ENCODE data around the gene ZFYVE9. TPM values are rescaled to one million over a fixed set of nuclear protein-coding genes. Genes with fewer than 3 reads are reported as not detected.
A peak's percentile ranks its signal among the peaks of the same experiment; 100 is the strongest.

ZFYVE9 gene
- total RNA-seq, 1 donor from 2014 or later, result 18.4 TPM

DNA sequence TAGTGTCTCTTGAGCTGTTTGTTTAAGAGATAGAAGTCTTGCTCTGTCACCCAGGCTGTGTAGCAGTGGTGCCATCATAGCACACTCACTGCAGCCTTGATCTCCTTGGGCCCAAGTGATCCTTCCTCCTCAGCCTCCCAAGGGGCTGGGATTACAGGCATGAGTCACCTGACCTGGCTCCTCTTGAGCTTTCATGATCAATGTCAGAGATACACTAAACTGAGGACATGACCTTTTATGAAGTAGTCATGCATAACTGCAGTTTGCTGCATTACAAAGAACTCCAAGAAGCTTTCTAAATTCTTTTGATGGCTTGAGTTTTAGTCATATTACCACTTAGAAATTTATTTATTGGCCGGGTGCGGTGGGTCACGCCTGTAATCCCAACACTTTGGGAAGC lies 146.4 kb downstream of the ZFYVE9 start:
- Histone ChIP-seq H3K36me3 (ENCODE audit: control insufficient read depth, insufficient read depth, low read length) (no peaks in the 10 kb centered on the region), H3K27me3 (ENCODE audit: control insufficient read depth, insufficient read depth, low read length) (no peaks in the 10 kb centered on the region), H3K4me3 (ENCODE audit: low read depth, low read length) (no peak overlapping the region)
- TF ChIP-seq, protein P1, sequence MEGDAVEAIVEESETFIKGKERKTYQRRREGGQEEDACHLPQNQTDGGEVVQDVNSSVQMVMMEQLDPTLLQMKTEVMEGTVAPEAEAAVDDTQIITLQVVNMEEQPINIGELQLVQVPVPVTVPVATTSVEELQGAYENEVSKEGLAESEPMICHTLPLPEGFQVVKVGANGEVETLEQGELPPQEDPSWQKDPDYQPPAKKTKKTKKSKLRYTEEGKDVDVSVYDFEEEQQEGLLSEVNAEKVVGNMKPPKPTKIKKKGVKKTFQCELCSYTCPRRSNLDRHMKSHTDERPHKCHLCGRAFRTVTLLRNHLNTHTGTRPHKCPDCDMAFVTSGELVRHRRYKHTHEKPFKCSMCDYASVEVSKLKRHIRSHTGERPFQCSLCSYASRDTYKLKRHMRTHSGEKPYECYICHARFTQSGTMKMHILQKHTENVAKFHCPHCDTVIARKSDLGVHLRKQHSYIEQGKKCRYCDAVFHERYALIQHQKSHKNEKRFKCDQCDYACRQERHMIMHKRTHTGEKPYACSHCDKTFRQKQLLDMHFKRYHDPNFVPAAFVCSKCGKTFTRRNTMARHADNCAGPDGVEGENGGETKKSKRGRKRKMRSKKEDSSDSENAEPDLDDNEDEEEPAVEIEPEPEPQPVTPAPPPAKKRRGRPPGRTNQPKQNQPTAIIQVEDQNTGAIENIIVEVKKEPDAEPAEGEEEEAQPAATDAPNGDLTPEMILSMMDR (IDR thresholded peaks at IDR 0.05; ENCODE audit: insufficient read depth, low read length, poor library complexity, severe bottlenecking), result no peak
- peak; percentile 2 for DNase-seq (ENCODE audit: low read depth)

- no peak for DNase-seq (ENCODE audit: low read depth)
- Histone ChIP-seq H3K4me3 (ENCODE audit: low read depth, low read length) (no peak overlapping the region), H3K27me3 (ENCODE audit: control insufficient read depth, insufficient read depth, low read length) (no peaks in the 10 kb centered on the region), H3K36me3 (ENCODE audit: control insufficient read depth, insufficient read depth, low read length) (no peaks in the 10 kb centered on the region)
- TF ChIP-seq, protein P1 (IDR thresholded peaks at IDR 0.05; ENCODE audit: insufficient read depth, low read length, poor library complexity, severe bottlenecking), result no peak
Observed at GRCh38 chr1:52294580-52294979, 152.7 kb downstream of the ZFYVE9 start.

DNA sequence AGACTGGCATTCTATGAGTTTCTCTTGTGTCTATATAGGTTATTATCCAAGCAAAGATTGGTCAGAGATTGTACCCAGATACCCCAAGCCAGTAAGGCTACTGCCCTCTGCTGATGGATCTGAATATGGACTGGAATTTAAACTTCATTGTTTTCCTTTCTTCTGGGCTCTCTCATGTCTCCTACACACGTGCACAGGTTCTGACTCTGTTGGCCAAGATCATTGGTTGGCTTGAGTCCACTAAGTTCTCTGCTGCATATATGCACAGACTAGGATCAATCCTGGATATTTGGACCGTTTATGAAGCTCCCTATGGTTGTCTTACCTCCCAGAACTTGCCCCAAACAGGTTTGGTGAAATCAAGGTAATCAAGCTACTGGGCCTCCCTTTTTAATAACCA lies 154.5 kb downstream of the ZFYVE9 start:
- TF ChIP-seq, protein P1 (IDR thresholded peaks at IDR 0.05; ENCODE audit: insufficient read depth, low read length, poor library complexity, severe bottlenecking), result peak; percentile 75
- no peaks in the 10 kb centered on the region for H3K36me3 ChIP-seq (ENCODE audit: control insufficient read depth, insufficient read depth, low read length)
- H3K27me3 ChIP-seq (ENCODE audit: control insufficient read depth, insufficient read depth, low read length), result no peaks in the 10 kb centered on the region
- H3K4me3 ChIP-seq (ENCODE audit: low read depth, low read length), result no peak overlapping the region
- peak; percentile 5 for DNase-seq (ENCODE audit: low read depth)

- DNase-seq (ENCODE audit: low read depth), result no peak
- Histone ChIP-seq H3K4me3 (ENCODE audit: low read depth, low read length) (no peak overlapping the region), H3K27me3 (ENCODE audit: control insufficient read depth, insufficient read depth, low read length) (no peaks in the 10 kb centered on the region), H3K36me3 (ENCODE audit: control insufficient read depth, insufficient read depth, low read length) (no peaks in the 10 kb centered on the region)
- TF ChIP-seq, protein P1 (IDR thresholded peaks at IDR 0.05; ENCODE audit: insufficient read depth, low read length, poor library complexity, severe bottlenecking), result no peak
Observed at GRCh38 chr1:52305417-52306226, 163.7 kb downstream of the ZFYVE9 start.

- peak; percentile 2 for DNase-seq (ENCODE audit: low read depth)
- TF ChIP-seq, protein P1 (IDR thresholded peaks at IDR 0.05; ENCODE audit: insufficient read depth, low read length, poor library complexity, severe bottlenecking), result no peak
- no peaks in the 10 kb centered on the region for H3K36me3 ChIP-seq (ENCODE audit: control insufficient read depth, insufficient read depth, low read length)
- no peak overlapping the region for H3K4me3 ChIP-seq (ENCODE audit: low read depth, low read length)
- H3K27me3 ChIP-seq (ENCODE audit: control insufficient read depth, insufficient read depth, low read length), result no peaks in the 10 kb centered on the region
Observed at GRCh38 chr1:52306227-52307006, 164.5 kb downstream of the ZFYVE9 start.
